ENCODE measurements around the gene SCYL2. TPM values are rescaled to one million over a fixed set of nuclear protein-coding genes. Genes with fewer than 3 reads are reported as not detected.
"Not testable (repeated sequence)": the region's sequence is repeated elsewhere in the genome, so short reads cannot be mapped to it uniquely, and the experiment has no call there.

SCYL2 gene
- total and polyA plus RNA-seq, 2 experiments from 2014 or later: 15.0 to 57.5 TPM

- TF ChIP-seq ZNF331 (CRISPR knock-in tag; IDR thresholded peaks at IDR 0.05; ENCODE audit: low read depth) (no peak), CTCF (conservative IDR thresholded peaks at IDR 0.05; ENCODE audit: low read depth in 2 of 2) (no peak), STAT1 (IDR thresholded peaks at IDR 0.05; ENCODE audit: unreplicated experiment) (no peak), NANOG (IDR thresholded peaks at IDR 0.05; ENCODE audit: borderline replicate concordance) (no peak), POLR2AphosphoS5 (IDR thresholded peaks at IDR 0.05; ENCODE audit: low read depth) (no peak), REST (IDR thresholded peaks at IDR 0.05; ENCODE audit: unreplicated experiment) (no peak)
Measured at GRCh38 chr12:100229876-100230275, 37.1 kb upstream of the SCYL2 start (continued).

- H3K27me3 ChIP-seq (ENCODE audit: insufficient read depth); H3K27ac Mint-ChIP-seq; H4K20me1 ChIP-seq (replicated peaks; ENCODE audit: insufficient read depth); DNase-seq (ENCODE audit: low spot score); H3K4me2 ChIP-seq; H3K4me3 Mint-ChIP-seq; H3K4me1 Mint-ChIP-seq; H3F3A ChIP-seq (replicated peaks; ENCODE audit: low read depth); H3K4me3 ChIP-seq; H3K9me3 Mint-ChIP-seq; H3K36me3 Mint-ChIP-seq (ENCODE audit: low read depth); H2AFZ ChIP-seq; H3K27ac ChIP-seq (ENCODE audit: low read depth); H3K4me1 ChIP-seq (ENCODE audit: insufficient read depth); H3K36me3 ChIP-seq (ENCODE audit: insufficient read depth); H3K79me2 ChIP-seq (replicated peaks; ENCODE audit: insufficient read depth); H3K9me2 ChIP-seq (ENCODE audit: insufficient read depth); ATAC-seq; H3K27me3 Mint-ChIP-seq (ENCODE audit: insufficient read depth, low read depth, poor library complexity): not testable (repeated sequence)
Measured at GRCh38 chr12:100231873-100232272, 35.1 kb upstream of the SCYL2 start.

GRCh38 chr12:100234166-100234565, 32.8 kb upstream of the SCYL2 start:
- Mint-ChIP-seq H3K9me3 (no peaks in the 10 kb centered on the region), H3K36me3 (ENCODE audit: low read depth) (peaks cover 6% of the 10 kb centered on the region; the same call in 2 of the 3 replicates), H3K27me3 (ENCODE audit: insufficient read depth, low read depth, poor library complexity) (no peaks in the 10 kb centered on the region), H3K4me3 (no peak overlapping the region), H3K4me1 (peaks cover 3% of the 10 kb centered on the region; the same call in 1 of the 3 replicates), H3K27ac (no peak overlapping the region)
- Histone ChIP-seq H3K9me2 (ENCODE audit: insufficient read depth) (no peaks in the 10 kb centered on the region), H3K4me3 (no peak overlapping the region), H2AFZ (no peak overlapping the region), H3K36me3 (ENCODE audit: insufficient read depth) (no peaks in the 10 kb centered on the region), H3K79me2 (replicated peaks; ENCODE audit: insufficient read depth) (no peaks in the 10 kb centered on the region), H3K27ac (ENCODE audit: low read depth) (no peak overlapping the region; the same call in 1 of the 2 replicates), H3K27me3 (ENCODE audit: insufficient read depth) (no peaks in the 10 kb centered on the region), H4K20me1 (replicated peaks; ENCODE audit: insufficient read depth) (no peaks in the 10 kb centered on the region), H3K4me2 (no peak overlapping the region), H3K4me1 (ENCODE audit: insufficient read depth) (no peaks in the 10 kb centered on the region), H3F3A (replicated peaks; ENCODE audit: low read depth) (no peaks in the 10 kb centered on the region)
- peak; percentile 17 for DNase-seq (ENCODE audit: low spot score)
- ATAC-seq: no peak
- TF ChIP-seq NANOG (IDR thresholded peaks at IDR 0.05; ENCODE audit: borderline replicate concordance): no peak
- no peak for TF ChIP-seq ETS1 (IDR thresholded peaks at IDR 0.05)
- TF ChIP-seq CREB1 (CRISPR knock-in tag; IDR thresholded peaks at IDR 0.05; ENCODE audit: low read depth): no peak
- no peak for TF ChIP-seq CTCF (conservative IDR thresholded peaks at IDR 0.05; ENCODE audit: low read depth in 2 of 2)
- TF ChIP-seq ZNF331 (CRISPR knock-in tag; IDR thresholded peaks at IDR 0.05; ENCODE audit: low read depth): no peak
- no peak for TF ChIP-seq JUNB (IDR thresholded peaks at IDR 0.05; ENCODE audit: unreplicated experiment)
- TF ChIP-seq POLR2AphosphoS5 (IDR thresholded peaks at IDR 0.05; ENCODE audit: low read depth): no peak
- TF ChIP-seq REST (IDR thresholded peaks at IDR 0.05; ENCODE audit: unreplicated experiment): no peak
- TF ChIP-seq ZNF114 (CRISPR knock-in tag; IDR thresholded peaks at IDR 0.05): no peak

Data from GM23338 (cell line).